GM12864 (cell line): ENCODE measurements around the gene SHANK2.

Experiments used
- DNase-seq: peaks from one replicate; pipeline ENCODE4 v3.0.0-alpha.2; 2011; ENCODE audit warnings: low read depth
- H3K4me3 ChIP-seq: 2 replicates; pipeline ENCODE4 v1.5.1; 2011; ENCODE audit warnings: mild to moderate bottlenecking, low read depth, low read length, control low read depth
- TF ChIP-seq, protein P1 (sequence below): IDR thresholded peaks from 2 replicates; pipeline ENCODE4 v1.5.1; 2011; ENCODE audit warnings: low read depth, mild to moderate bottlenecking, moderate library complexity, low read length, control low read depth, inconsistent platforms; ENCODE audit errors: missing control alignments

Gene SHANK2

DNA sequence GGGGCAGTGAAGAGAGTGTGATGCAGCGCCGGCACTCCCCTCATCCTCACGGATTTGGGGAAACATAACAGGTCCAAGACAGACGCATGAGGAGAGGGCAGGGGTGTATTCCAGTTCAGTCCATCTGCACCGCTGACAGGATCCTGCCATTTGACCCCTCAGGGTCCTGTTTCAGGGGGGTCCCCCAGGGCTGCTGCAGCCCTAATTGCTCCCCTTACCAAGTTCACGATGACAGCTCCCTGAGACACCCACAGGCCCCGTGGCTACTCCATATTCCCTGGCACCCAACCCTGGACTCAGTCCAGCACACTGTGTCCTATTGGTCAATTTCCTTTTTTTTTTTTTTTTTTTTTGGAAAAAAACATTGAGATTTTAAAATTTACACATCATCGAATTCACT is 41.5 kb downstream of the SHANK2 start:
- H3K4me3 ChIP-seq, result no peak overlapping the region
- no peak for DNase-seq
- TF ChIP-seq, protein P1, sequence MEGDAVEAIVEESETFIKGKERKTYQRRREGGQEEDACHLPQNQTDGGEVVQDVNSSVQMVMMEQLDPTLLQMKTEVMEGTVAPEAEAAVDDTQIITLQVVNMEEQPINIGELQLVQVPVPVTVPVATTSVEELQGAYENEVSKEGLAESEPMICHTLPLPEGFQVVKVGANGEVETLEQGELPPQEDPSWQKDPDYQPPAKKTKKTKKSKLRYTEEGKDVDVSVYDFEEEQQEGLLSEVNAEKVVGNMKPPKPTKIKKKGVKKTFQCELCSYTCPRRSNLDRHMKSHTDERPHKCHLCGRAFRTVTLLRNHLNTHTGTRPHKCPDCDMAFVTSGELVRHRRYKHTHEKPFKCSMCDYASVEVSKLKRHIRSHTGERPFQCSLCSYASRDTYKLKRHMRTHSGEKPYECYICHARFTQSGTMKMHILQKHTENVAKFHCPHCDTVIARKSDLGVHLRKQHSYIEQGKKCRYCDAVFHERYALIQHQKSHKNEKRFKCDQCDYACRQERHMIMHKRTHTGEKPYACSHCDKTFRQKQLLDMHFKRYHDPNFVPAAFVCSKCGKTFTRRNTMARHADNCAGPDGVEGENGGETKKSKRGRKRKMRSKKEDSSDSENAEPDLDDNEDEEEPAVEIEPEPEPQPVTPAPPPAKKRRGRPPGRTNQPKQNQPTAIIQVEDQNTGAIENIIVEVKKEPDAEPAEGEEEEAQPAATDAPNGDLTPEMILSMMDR, result no peak

DNA sequence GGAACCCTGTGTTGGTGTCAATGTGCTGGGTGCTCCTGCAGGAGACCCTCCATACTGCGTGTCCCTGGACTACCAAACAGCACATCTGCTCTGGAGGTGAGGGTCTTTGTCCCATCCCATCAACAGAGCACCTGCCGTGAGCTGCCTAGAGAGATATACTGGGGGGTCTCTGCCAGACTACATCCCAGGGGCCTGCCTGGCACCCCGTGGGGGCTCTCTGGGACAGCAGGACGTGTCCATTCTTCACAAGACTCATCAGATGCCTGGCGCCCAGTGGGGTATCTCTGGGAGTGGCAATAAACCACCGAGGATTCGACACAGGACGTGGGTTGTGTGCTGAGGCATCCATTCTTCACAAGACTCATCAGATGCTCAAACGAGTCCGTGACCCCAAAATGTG is 42.7 kb downstream of the SHANK2 start:
- no peak overlapping the region for H3K4me3 ChIP-seq
- DNase-seq, result no peak
- TF ChIP-seq, protein P1, result no peak

DNA sequence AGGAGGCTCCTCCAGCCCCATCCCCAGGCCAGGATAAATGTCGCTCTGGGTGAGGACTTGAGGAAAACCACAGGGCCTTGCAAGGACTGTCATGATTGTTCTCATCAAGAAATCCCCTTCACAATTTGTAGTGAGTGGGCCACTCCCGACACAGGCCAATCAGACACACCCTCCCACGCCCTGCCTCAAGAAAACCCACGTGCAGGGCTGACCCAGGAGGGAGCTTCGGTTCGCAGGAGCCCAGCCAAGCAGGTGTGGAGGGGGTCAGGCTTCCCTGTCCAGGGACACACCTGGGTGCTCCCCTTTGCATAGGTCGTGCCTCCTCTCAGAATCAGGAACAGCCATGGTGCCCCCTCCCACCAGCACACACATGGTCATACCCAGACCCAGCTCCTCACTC is 43.2 kb downstream of the SHANK2 start:
- no peak overlapping the region for H3K4me3 ChIP-seq
- TF ChIP-seq, protein P1, result no peak
- no peak for DNase-seq

DNA sequence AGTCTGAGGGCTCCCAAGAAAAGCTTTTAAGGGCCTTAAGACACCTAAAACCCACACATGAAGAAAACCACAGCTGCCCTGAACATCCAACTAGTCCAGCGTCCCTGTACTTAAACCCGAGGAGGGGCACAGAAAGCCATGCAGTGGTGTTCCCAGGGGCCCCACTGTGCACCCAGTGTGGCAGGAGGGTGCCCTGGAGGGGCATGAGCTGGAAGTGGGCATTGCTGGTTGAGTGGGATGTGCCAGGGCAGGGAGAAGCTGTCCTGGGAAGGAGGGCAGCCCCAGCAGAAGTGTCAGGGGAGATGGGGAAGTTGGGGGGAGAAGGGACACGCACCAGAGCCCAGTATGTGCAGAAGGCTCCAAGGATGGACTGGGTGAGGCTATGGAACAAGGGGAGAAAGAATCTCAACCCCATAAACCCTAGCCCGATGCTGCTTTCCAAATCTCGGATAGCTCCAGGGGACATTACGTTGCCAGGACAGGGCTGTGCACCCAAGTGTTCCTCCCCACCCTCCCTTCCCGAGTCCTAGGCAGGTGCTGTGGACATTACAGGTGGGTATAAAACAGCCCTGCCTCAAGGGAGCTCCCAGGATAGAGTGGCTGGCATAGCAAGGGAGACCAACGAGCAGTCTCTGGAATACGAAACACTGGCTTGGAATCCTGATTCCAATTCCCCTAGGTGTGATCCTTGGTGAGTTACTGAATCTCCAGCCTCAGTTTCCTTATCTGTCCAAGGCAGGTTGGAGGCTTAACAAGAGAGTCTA is 44.2 kb downstream of the SHANK2 start:
- no peak for DNase-seq
- no peak overlapping the region for H3K4me3 ChIP-seq
- TF ChIP-seq, protein P1, result no peak

DNA sequence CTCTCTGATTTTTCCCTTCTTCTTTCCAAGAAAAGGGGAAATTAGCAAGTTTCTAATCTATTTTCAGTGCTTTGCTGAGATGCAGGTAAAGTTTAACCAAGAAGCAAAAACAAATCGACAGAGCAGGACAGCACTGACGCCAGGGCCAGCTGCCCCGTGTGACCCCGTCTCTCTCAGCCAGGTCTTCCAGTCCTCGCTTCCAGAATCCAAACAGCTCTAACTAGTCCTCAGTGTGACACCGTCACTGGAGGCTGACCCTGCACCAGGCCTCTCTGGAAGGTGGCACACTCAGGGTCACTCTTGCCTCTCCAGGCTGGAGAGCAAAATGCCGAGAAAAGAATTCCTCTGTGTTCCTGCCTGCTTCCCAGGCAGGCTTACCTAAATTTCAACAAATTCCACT is 44.8 kb downstream of the SHANK2 start:
- TF ChIP-seq, protein P1, result no peak
- DNase-seq, result no peak
- H3K4me3 ChIP-seq, result no peak overlapping the region

DNA sequence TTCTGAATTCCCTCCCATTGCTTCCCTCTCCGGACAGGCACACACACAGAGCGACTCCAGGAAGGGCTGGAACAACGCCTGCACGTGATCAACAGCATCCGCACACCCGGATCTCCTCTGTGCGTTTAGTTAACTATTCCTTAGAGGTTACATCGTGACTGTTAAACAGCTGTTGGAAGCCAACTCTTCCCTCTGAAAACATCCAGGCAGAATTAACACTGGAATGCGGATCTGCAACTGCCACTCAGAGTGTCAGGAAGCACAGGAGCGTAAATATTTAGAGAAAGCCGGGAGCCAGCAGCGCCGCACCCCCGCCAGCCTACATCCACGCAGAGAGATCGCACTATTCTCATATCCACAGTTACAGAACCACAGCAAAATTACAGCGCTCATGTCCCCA is 46.2 kb downstream of the SHANK2 start:
- no peak overlapping the region for H3K4me3 ChIP-seq
- DNase-seq, result no peak
- TF ChIP-seq, protein P1, result no peak
